HG02642 (cell line): ENCODE results near the gene CHCHD6.

ENCODE experiments used
- ATAC-seq: cut with Tn5 transposase; IDR thresholded peaks from one replicate; pipeline ENCODE4 v1.9.1; 2021; ENCODE audit warnings: mild to moderate bottlenecking; ENCODE audit not compliant: unreplicated experiment, poor library complexity

Gene CHCHD6

GRCh38 chr3:126703512-126704493, at the start of gene CHCHD6:
TSS of gene CHCHD6 (plus strand) at chr3:126704240. CDS start at chr3:126704313, 73 bp downstream.
- peak; percentile 98 for ATAC-seq

DNA sequence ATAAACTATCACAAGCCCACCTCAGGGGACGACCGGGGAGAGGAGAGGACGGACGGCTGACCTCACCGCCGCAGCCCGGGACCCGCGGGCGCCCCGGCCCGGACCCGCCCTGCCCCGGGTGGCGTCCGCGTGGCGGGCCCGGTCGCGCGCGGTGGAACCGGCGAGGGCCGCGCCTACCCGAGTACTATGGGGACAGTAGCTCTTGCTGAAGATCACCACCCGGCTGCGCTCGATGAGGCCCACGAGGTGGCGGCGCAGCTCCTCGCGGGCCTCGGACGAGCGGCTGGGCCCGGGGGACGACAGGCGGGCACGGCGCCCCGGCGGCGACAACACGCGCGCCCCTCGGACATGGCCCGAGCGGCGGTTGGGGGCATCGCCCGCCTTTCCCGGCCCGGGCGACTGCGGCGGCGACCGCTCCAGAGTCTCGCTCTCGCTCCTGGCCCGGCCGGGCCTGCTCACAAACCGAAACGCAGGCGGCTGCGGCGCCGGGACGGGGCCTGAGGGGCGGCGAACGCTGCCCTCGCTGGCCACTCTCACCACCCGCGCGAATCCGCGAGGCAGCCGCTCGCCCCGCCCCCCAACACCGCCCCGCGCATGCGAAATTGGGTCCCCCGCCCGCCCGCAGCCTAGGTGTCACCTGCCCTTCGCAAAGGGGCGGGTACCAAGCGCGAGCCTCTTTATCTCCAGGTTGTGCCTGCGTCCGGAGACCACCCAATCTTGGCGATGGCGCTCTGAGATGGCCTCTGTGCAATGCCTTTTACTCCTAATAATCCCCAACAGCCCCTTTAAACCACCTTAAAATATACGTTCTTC, 49.3 kb upstream of the CHCHD6 start, which contains the start of gene TXNRD3:
Gene TXNRD3 (minus strand): TSS at position 554 of the 813 bp plus-strand sequence.
- no peak for ATAC-seq

GRCh38 chr3:126655887-126656286, 48.2 kb upstream of the CHCHD6 start:
- ATAC-seq = no peak

DNA sequence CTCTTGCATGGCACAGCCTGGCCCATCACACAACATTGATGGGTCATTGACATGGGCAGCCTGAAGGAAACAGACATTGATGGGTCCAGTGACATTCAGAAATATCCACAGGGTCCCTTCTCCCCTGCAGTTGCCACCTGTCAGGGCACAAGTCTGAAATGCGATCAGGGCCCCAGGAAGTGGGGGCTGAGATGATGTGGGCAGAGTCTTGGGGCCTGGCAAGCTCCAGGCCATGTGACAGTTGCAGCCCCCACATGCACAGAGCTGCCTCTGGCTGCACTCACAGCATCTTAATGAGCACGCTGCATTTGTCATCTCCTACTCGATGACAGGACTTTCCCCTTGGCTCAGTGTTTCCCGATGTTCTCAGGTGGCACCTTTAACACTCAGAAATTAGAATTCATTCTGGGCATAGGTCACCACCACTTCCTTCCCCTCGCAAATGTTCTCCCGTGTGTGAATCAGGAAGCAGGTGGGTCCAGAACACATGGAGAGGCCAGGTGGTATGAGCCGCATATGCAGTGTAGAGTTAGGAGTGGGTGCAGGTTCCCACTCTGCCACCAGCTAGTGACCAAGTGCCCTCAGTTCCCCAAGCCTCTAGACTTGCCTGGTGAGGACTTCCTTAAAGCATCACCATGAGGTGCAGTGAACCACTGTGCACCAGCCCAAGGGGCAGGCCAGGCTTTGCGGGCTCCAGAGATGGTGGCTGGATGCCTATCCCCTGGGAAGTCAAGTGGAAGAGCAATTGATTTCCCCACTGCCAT, 47.5 kb upstream of the CHCHD6 start:
- ATAC-seq = no peak

- ATAC-seq = no peak
Observed at GRCh38 chr3:126657901-126658300, 46.1 kb upstream of the CHCHD6 start.

- ATAC-seq = no peak
Observed at GRCh38 chr3:126658584-126658983, 45.5 kb upstream of the CHCHD6 start.

DNA sequence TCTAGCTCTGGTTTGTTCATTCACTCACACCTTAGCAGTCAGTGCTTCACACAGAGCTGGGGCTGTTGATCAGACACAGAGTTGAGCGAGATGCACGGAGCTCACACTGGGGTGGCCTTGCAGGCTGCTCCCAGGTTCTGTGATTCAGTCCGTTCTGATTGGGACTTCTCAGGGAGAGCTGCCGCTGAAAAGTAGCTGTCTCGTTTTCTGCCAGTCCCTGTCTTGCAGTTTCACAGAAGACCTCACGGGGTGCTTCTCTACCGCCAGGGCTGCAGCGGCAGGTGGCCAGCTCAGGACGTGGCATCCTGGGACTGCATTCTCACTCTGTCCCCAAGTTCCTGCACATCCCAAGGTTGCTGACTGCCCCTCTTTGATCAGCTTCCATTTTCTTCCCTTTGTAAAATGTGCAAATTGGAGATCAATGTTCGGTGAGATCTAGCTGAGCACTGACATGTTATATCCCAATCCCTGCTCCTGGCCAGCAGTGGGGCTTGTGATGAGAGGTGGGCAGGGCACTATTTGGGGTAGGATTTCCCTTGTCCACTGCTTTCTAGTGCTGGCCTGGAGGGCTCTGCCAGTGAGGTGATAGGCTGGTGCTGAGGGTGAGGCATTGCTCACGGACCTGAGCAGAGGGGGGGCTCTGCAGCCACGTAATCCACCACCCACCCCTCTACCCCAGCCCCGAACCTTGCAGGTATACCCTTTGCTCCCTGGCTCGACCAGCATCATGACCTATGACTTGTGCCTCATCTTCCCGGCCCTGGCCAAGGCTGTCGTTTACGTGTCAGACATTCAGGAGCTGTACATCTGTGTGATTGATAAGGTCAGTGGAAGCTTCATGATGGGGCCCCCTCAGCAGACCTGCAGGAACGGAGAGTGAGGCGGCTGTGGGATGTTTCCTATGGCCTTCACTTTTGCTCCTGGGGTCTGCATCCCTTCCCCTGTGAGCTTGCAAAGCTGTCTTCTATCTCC, 43.8 kb upstream of the CHCHD6 start:
- no peak for ATAC-seq

GRCh38 chr3:126661532-126662364, 42.3 kb upstream of the CHCHD6 start:
- ATAC-seq = no peak

- ATAC-seq = no peak
Observed at GRCh38 chr3:126663257-126663656, 40.8 kb upstream of the CHCHD6 start.

- no peak for ATAC-seq
Observed at GRCh38 chr3:126663750-126664149, 40.3 kb upstream of the CHCHD6 start.

GRCh38 chr3:126664591-126665214, 39.3 kb upstream of the CHCHD6 start:
- ATAC-seq = no peak

DNA sequence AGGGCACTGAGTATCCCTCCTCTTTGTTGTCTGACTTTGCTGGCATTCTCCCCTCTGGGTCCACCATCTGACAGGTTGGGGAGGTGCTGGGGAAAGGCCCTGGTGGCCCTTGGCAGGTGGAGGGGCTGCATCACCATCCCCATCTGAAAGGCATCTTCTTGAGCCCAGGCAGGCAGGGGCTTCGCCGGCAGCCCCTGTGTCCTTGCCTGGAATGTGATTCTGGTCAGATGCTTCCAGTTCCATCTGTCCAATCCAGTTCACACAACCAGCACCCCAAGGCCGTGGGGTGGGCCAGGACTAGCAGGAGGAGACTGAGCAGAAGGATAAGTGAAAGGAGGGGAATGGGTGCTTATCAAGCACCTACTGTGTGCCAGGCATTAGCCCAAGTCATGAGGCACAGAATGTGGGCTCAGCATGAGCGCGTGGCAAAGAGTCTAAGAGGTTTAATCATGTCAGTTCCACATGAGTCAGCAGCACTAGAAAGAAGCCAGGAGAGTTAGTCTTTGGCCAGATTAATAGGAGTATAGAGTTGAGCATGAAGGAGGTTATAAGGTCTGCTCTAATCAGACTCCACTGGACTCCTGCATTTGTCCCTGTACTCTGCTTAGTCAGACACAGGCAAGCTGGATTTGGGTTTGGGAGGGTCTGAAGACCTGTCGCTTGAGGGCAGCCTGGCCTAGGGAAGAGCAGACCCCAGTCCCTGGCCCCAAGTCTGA, 38.7 kb upstream of the CHCHD6 start:
- ATAC-seq = no peak

DNA sequence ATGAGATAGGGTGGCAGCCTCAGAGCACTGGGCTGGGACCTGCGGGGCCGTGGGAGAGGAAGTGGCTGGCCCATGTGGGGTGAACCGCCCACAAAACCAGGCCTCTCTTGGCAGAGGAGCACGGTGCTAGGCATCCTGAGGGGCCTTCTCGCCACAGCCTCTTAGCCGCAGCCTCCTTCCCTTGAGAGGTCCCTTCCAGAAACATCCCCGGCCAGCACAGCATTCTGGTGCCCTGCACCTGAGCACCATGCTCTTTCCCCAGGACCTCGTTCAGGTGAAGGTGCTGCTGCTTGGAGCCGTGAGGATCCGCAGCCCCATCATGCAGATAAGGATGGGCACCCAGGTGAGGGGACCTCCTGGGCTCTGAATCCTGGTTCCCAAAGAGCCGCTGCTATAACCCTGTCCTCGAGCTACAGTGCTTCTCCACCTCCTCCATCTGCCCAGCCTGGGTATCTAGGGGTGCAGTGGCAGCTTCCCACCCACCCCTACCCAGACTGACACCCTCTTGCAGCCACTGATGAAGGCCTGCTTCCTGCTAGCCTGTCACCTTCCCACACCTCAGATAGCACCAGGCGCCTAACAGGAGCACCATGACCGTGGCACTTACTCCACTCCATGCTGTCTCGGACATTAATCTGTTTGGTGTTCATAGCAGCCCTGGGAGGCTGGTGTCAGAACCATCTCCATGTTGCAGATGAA, 37.9 kb upstream of the CHCHD6 start:
- ATAC-seq = no peak

GRCh38 chr3:126666658-126667528, 37.1 kb upstream of the CHCHD6 start:
- no peak for ATAC-seq

- no peak for ATAC-seq
Observed at GRCh38 chr3:126667631-126668449, 36.2 kb upstream of the CHCHD6 start.
